Bone marrow (tissue), 2 donors: ENCODE results near the gene TERB1.

ENCODE experiments used
- DNase-seq, 2 donors: peaks; one replicate each; lab custom pipeline; 2025; lab: John Stamatoyannopoulos, UW

Gene TERB1

DNA sequence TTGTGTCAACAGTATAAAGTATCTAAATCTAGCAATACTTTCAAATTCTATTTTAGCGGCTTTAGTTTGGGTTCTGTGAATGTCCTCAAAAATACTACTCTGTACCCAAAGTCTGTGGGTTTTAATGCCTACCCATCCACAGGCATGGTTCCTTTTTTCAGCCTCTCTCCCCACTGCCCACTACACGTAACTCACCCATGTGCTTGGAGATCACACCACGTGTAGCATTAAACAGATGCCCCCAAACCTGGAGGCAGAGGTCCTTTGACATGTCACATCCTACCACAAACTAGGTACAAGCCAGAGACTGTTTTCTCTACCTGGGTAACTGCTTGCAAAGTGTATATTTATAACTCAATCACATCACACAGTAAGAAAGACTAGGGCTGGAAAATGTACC lies 55.3 kb downstream of the TERB1 start:
- DNase-seq, result no peak

DNA sequence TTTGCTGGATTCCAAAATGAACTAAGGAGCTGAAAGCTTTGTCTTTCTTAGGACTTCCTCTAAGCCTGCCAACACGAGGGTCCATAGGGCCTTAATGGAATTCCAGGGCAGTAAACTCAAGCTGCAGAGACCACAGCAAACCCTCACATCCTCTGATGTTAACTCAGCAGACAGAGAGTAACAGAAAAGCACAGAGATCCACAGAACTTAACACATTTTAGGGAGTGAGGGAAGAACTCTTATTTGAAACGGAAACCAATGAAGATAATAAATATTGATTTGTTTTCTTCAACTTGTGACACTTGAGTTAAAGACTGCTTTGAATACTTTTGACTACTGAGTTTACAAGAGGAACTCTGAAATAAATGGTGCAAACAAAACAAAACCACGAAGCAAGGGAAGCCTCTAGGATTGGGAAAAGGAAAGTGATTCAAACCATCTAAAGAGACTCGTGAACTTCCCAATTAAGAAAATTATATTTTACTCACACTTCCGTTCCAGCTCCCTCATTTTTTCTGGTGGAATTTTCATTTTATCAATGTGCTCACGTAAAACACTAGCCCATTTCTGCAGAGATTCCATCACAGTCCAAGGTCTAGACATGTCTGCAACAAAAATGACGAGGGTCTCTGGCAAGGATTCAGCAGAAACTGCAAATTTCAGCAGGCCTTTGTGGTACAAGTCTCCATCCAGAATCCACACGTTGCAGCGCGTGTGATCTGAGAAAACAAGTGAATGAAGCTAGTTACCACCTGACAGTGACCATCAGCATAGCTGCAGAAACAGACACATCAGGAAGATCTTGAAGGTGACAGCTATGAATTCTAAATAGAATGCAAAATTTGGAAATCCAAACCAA lies 59.2 kb downstream of the TERB1 start:
- DNase-seq, result no peak

DNA sequence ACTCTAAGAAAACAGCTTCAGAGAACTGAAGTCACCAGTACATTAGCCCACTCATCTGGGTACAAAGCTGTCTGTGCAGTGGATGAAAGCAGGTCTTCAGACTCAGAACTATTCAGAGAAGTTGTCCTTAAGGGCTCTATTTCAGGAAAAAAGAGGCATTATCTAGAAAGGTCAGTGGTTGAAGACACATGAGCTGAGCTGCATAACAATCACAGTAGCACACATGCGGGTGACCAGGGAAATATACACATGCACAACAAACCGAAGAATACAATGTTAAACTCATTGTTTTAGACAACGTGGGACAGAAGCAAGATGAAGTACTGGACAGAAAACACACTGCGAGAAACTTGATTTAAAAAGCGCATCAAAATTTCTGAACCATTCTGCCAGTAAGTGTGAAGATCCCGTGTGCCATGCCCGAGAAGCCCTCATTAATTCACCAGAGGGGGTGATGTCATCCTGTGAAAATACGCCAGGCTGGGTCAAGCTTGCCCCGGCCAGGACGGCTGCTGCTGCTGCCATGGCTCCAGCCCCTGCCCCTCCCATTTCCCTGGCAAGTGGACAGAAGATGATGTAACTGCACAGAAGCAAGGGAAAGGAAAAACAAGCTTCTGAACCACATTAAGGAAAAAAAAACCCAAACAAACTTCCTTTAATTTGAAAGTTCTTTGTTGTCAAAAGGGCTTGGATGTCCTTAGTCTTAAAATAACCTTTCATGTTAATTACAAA lies 60.0 kb downstream of the TERB1 start:
- DNase-seq, result peak in 1 of 2 donors; percentile 7

DNA sequence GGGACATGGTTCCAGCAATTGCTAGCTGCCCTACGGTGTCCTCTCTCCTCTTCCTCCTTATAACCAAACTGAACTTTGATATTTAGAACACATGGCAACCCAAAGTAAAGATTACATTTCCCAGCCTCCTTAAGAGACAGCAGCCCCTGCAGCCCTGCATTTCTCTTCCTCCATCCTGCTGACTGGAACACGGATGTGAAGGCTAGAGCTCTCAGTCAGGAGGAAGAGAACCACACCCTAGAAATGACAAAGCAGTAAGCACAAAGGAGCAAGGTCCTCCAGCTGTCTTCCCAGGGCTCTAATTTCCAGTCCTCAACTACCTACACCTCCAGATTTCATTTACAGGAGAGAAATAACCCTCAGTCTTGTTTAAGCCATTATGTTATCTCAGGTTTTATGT lies 60.9 kb downstream of the TERB1 start:
- DNase-seq, result peak in 1 of 2 donors; percentile 16

DNA sequence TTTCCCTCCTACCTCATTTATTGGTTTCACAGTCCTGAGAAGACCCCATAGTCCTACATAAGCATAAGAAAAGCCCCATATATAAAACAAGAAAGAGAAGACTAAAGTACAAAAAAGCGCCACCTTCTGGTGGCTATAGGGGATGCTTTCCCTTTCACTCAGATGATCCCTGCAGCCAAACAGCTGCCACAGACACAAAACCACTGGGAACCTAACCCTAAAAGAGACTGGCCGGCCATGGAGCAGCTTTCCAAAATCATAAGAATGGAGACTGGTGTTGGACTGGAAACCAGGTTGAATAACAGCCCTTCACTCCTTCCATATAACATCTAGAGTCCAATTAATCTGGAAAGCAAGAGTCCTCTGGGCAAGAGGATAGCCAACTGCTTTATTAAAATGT lies 61.4 kb downstream of the TERB1 start:
- no peak for DNase-seq

DNA sequence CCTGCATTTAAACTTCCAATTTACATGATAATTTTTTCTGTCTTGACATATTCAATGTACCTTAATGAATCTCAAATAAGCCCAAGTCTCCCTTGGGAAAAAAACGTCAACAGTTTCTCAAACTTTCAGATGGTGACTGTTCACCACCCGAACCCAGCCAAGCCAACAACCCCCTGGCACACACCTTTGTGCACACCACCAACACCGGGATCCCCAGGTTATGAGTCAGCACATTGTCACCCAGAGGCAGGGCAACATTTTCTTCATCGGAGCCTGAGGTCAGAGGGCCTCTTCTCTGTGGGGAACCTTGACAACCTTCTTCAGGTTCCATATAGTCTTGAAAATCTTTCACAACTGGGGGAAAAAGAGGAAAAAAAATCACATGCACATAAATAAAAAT lies 65.5 kb downstream of the TERB1 start:
- no peak for DNase-seq

DNA sequence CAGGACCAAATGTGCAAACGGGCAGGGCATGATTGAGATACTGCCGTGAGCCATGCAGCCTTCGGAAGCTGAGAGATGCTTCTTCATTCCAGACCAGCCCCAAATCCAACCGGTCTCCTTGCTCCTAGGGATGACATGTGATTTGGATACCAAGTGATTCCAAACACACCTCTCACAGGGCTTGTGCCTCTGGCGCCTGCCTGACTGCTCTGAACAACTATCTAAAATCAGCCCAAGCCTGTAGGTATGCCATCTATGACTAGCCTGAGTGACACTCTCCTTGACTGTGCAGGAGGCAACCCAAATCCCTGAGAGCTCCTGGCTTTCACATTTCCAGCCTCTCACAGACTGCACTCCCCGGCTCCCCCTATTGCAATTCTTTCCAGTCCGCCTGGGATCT lies 70.3 kb downstream of the TERB1 start:
- no peak for DNase-seq

DNA sequence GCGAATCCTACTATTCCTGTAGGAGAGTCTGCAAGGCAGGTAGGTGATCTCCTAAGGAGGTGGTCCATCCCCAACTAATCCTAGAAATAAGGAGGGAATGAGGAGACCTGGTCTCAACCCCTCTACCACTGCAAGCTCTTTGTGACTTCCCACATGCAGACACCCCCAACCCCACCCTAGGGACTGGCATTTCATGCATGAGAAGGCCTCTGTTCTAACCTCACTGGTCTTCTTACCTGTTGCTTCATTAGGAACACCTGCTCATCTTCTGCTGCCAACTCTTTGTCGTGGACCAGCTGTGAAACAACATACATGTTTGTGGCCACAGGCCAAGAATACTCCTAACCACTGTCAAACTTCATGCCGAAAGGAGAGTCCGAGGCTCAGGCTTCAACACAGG lies 72.6 kb downstream of the TERB1 start:
- DNase-seq, result no peak

DNA sequence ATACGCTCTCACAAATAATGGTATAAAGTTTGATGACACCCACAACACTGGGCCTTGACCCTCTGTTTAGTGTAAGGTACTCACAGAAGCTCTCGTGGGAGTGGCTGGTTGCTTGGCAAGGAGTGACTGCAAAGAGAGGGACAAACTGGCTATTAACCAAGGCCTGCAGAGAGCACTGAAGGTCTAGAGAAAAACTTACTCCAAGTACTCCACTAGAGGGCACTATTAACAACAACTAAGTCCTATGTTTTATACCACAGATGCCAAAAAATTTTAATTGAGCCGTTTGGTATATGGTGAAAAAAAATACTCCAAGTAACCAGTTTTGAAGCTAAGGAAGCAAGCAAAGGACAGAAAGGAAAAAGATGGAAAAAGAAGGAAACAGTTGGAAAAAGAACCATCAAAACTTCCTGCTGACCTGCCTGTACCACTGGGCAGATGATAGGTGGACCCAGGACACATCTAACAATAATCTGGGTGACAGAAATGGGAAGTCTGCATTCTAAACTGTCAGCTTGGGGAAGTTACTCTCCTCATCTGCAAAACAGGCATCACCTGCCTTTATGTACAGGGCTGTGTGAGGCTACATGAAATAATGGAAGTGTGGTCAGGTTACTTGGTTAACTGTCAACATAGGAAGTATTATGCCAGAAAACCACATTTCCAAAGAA lies 73.1 kb downstream of the TERB1 start:
- peak in 1 of 2 donors; percentile 73 for DNase-seq

DNA sequence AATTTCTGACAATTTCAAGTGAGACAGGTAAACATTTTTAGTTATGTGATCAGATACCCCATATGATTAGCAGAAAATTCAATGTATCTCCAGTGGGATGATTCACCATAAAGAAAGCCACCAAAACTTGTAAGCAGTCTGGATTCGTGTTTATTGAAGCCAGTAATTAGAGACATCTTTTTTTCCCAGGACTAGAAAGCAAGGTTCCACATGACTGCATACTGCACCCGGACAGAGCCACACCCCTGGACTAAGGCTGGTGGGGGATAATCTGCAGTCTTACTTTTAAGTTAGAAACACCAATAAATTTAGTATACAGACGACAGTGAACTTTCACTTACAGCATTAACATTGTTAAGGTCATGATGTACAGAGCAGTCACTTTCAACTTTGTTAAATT lies 80.6 kb downstream of the TERB1 start:
- no peak for DNase-seq

DNA sequence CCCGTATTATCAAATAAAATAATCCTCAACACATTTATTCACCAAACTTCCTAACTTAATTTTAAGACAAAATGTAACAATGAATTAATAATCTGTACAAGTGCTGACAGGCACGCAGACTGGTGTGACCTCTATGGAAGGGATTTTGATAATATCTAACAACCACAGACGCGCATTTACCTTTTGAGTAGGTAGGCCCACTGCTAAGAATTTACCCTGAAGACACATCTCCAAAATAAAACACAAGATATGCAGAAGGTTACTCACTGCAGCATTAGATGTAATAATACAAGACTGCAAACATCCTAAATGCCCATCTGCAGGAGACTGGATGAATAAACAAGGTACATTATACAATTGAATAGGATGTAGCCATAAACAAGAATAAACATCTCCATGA lies 82.1 kb downstream of the TERB1 start:
- no peak for DNase-seq

DNA sequence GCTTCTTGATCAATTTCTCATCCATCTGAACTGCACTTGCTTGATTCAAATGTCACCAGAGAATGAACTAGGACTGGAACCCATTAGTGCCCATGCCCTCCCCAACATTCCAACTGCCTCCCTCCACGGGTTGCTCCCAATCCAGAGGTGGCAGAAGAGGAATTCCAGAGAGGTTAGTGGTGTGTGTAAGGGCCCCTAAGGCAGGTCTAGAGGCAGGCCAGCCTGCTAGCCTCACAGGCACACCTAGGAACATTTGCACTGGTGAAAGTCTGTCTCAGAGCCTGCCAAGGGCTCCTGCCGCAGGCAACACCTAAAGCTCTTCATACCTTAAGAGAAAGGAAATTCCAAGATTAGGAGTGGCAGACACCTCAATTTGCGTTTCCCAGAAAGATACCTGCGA lies 83.6 kb downstream of the TERB1 start:
- DNase-seq, result no peak

DNA sequence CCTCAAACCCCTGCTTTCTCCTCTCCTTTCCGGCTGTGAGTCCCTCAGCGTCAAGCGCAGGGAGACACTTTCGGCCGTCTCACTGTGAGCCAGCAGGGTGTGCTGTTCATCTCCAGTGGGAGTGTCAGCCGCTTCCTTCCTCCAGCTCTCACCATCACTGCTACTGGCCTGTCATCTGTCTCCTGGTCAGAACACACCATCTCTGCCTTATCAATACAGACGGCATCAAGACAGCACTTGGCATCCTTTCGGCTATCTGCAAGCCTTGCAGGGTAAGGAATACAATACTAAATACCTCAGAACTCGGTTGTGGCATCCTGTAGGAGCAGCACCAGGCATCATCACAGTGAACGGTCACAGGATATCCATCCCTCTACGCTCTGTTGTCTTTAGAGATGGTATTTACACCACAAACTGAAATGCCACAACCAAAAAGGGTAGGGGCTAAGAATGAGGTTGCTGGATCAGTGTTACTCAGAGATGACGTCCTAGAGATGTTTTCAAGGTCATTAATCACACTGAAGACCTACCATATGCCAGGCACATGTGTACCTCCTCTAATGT lies 84.2 kb downstream of the TERB1 start:
- DNase-seq, result peak in 1 of 2 donors; percentile 18

DNA sequence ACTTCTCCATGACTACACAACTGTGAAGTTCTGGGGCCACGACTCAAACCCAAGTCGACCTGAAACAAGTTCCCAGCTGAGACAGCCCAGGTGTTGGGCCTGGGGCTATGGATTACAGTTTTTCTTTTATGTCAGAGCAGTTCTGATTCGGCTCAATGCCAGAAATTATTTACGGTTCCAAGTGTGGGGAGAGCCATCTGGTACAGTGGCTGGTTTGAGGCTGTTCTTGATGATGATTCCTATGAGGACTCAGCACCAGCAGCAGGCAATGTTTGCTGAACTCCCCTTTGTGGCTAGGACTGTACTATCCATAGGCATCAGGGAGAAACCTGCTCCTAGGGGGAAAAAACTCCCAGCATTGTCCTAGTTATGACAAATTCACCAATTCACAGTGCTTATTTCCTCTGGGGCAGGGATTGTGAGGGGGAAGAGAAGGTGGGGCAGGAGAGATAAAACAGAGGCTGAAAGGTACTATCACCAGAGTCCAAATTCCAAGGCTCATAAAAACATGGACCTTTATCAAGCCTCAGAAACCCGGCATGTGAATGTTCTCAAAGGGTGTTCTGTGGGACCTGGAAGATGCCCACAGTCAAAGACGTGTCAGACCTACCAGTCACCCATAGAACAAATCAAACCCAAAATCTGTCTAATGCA lies 86.6 kb downstream of the TERB1 start:
- no peak for DNase-seq

DNA sequence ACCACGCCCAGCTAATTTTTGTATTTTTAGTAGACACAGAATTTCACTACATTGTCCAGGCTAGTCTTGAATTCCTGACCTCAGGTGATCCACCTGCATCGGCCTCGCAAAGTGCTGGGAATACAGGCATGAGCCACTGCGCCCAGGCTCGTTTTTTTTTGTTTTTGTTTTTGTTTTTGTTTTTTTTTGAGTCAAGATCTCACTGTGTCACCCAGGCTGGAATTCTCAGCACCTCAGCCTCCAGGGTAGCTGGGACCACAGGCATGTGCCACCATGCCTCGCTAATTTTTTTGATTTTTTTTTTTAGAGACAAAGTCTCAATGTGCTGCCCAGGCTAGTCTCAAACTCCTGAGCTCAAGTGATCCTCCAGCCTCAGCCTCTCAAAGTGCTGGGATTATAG lies 87.3 kb downstream of the TERB1 start:
- no peak for DNase-seq

DNA sequence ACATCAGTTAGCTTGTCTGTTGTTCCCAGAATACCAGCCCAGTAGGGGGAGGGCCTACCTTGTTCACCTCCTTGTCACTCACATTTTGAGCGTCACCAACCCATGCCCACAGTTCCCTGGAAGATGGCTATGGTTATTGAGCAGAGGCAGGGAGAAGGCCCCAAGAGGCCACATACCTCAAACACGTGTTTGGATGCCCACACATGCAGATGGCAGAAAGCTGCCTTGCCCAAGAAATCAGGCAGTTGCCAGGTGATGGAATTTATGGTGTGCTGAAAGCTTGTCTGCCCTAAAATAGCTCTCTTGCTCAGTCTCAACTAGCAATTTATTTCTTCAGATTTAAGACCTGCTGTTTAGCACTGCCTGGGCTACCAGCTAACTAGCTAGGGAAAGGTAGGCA lies 88.3 kb downstream of the TERB1 start:
- DNase-seq, result no peak

DNA sequence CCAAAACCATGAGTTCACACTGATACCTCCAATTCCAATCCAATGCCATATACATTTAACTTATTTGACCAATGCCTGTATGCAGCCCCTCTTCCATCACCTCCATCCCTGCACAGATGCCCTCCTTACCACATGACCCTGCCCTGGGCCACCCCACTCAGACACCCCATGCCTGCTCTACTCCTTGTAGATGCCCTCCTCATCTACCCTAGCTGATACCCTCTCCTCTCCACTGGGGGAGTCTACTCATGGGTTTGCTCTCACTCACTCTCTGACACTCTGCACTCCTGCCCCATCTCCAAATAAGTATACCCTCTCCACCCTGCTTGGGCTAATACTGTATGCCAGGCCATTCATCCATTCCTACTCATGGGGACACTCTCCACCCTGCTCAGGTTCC lies 88.9 kb downstream of the TERB1 start:
- DNase-seq, result no peak

DNA sequence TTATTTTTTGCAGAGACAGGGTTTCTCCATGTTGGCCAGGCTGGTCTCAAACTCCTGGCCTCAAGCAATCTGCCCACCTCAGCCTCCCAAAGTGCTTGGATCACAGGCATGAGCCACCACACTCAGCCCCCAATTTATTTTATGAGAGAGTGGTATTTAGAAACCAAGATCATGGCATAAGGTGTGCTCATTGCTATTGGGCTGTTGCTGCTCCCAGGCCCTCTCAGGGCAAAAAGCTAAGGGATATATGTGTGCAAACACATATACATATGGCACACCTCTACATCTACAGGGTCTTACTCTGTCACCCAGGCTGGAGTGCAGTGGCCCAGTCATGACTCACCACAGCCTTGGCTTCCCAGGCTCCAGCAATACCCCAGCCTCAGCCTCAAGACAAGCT lies 89.8 kb downstream of the TERB1 start:
- no peak for DNase-seq

DNA sequence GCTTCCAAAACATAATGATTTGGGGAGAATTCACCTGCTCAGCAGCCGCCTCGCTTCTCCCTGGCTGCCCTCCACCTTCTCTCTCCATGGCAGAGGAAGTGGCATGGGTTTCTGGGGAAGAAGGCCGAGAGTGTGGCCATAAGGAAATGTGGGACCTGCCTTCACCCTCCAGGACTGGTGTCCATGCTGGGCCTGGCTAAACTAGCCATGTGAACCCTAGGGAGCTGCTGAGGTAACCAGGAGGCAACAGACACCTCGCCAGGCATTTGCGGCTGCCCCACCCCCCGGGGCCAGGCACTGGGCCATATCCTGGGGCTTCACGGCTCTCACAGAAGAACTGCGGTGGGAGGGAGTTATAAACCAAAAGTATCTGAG lies 94.9 kb downstream of the TERB1 start:
- DNase-seq, result no peak

DNA sequence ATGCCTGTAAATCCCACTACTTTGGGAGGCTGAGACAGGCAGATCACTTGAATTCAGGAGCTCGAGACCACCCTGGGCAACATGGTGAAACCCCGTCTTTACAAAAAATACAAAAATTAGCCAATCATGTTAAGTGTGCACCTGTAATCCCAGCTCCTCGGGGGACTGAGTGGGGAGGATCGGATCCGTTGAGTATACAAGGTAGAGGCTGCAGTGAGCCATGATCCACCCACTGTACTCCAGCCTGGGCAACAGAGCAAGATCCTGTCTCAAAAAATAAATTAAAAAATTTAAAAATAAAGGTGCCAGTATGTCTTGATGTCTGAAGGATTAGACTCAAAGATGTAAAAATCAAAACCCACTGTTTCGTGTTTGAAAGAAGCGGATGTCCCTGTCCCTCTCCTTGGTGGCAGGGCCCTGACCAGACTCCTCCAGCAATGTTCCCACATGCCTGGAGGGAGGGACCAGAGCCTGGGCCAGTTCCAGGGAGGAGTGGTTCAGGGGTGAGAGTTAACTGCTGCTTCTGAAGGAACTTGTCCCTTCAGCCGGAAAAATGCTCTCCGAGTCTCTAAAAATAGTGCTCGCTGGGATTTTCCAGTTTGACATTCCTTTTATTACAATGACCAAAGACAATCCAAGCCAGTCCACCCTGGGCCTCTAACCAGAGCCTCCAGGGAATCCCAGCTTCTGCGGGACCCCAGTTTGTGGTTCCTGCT lies 95.4 kb downstream of the TERB1 start:
- DNase-seq, result no peak
